ELF-1 (cell line): ENCODE measurements around the gene SUMO2.
"Not testable (repeated sequence)": the region's sequence is repeated elsewhere in the genome, so short reads cannot be mapped to it uniquely, and the experiment has no call there.

ENCODE experiments used
- DNase-seq: peaks from one replicate; pipeline ENCODE4 v3.0.0-alpha.2; 2016; ENCODE audit warnings: low read depth, low spot score

Gene SUMO2

DNA sequence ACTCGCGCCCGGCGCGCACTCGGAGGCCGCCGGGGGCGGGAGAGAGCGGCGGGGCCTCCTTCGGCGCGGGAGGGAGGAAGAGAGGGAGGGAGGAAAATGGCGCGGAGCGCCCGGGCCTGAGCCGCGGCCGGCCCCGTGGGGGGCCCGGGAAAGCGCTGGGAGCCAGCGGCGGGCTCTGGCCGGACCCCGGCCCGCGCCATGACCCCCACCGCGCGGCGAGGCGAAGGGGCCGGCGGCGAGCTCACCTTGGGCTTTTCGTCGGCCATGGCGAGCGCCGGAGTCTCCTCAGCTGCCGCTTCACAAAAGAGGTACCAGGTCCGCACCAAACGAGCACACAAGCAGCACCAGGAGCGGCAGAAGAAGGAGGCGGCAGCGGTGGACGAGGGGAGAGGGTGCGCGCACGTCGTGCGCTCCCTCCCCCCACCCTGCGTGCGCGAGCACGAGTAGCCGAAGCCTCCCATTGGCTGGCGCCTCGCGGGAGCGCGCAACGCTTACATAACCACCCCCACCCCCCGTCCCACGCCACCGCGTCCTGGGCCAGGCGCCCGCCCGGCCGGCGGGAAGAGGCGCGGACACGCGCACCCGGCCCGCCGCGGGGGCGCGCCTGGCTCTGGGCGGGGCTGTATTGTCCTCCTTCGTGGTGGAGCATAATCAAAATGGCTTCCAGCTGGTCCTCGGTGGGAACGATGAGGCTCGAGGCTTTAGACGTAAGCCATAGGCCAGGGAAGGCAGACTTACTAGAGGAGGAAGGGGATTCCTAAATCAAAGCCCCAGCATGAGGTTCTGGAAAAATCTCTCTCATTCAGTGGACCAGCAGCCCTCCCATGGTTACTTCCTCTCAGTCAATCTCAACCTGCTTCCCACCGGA lies at the start of gene SUMO2:
SUMO2 (minus strand) TSS at position 391 of the 868 bp plus-strand sequence; CDS start at position 266, 125 bp downstream.
- peak; percentile 97 for DNase-seq

GRCh38 chr17:75231741-75232464 lies 49.1 kb upstream of the SUMO2 start:
- DNase-seq = no peak

DNA sequence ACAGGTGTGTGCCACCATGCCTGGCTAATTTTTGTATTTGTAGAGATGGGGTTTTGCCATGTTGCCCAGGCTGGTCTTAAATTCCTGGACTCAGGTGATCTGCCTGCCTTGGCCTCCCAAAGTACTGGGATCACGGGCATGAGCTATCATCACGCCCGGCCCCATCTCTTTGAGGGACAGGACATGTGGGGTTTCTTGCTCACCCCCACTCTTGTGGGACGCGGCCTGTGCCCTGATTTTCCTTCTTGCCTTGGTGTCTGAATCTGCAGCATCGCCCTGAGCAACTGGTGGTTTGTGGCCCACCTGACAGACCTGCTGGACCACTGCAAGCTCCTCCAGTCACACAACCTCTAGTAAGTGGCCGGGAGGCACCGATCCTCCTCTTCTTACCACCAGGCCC lies 48.3 kb upstream of the SUMO2 start:
- no peak for DNase-seq

DNA sequence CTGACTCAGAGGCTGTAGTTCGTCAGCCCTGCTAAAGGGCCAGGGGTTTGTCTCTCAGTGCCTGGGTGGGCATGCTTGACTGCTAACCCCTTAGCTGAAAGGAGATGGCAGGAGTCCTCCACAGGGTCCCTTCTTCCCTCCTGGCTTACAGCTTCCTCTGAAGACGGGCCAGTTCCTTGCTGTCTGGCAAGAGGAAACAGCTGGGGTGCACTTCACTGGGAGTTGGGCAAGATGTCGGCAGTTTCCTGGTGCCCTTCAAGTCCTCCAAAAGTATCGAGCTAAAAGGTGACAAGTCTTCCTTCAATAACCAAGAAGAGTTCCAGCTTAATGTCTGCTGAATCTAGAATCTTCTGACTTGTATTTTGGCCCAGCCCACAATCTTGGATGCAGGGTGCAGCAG lies 46.1 kb upstream of the SUMO2 start:
- no peak for DNase-seq

- no peak for DNase-seq
Measured at GRCh38 chr17:75228305-75228704, 45.5 kb upstream of the SUMO2 start.

- DNase-seq = no peak
Measured at GRCh38 chr17:75227729-75228128, 45.0 kb upstream of the SUMO2 start.

DNA sequence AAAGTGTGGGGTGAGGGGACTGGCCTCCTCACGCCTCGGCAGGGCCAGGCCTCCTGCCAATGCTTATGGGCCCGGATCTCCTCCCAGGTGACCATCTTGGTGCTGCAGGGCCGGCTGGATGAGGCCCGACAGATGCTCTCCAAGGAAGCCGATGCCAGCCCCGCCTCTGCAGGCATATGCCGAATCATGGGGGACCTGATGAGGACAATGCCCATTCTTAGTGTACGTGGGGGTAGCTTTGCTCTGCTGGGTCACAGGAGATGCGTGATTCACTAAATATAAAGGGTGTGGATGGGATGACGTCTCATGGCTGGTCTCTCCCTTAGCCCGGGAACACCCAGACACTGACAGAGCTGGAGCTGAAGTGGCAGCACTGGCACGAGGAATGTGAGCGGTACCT lies 42.3 kb upstream of the SUMO2 start:
- no peak for DNase-seq

DNA sequence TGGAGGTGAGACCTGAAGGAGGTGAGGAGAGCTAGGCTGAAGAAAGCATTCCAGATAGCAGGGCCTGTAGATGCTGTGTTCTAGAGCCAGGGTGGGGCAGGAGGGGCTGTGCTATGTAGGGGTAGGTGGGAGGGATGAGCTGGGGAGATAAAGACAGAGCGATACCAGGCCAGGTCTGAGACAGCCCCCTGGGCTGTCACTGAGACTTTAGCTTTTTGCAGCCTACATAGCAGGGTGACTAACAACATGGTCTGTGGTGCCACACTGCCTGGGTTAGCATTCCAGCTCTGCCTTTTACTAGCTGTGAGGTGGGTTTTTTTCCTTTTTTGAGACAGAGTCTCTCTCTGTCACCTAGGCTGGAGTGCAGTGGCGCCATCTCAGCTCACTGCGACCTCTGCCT lies 37.1 kb upstream of the SUMO2 start:
- DNase-seq = no peak

GRCh38 chr17:75218131-75218530 lies 35.4 kb upstream of the SUMO2 start:
- DNase-seq = no peak

DNA sequence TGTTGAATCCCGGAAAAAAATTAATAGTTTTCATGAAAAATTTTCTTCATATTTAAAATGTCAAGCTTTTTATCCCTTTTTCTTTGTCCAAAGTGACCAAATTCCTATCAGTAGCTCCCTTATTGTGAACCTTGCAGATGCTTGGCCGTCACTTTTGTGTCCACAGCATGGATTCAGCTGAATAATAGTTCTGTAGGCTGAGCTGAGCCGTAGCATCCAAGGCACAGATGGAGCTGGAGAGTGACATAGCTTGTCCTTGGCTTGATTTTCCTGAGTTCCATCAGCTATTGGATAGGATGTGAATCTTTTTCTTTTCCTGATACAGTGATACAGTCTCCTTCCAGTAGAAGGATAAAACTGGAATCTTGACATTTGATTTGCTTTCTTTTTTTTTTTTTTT lies 26.3 kb upstream of the SUMO2 start:
- no peak for DNase-seq

DNA sequence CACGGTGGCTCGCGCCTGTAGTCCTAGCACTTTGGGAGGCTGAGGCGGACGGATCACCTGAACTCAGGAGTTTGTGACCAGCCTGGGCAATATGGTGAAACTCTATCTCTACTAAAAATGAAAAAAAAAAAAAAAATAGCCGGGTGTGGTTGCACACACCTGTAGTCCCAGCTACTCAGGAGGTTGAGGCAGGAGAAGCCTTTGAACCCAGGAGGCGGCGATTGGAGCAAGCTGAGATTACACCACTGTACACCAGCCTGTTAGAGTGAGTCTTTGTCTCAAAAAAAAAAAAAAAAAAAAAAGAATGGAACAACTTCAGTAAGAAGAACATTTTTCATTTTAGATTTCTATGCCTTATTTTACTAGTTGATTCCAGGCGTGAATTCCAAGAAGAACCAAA lies 25.4 kb upstream of the SUMO2 start:
- no peak for DNase-seq

GRCh38 chr17:75207760-75208159 lies 25.0 kb upstream of the SUMO2 start:
- no peak for DNase-seq

GRCh38 chr17:75207050-75207407 lies 24.3 kb upstream of the SUMO2 start:
- DNase-seq = not testable (repeated sequence)

DNA sequence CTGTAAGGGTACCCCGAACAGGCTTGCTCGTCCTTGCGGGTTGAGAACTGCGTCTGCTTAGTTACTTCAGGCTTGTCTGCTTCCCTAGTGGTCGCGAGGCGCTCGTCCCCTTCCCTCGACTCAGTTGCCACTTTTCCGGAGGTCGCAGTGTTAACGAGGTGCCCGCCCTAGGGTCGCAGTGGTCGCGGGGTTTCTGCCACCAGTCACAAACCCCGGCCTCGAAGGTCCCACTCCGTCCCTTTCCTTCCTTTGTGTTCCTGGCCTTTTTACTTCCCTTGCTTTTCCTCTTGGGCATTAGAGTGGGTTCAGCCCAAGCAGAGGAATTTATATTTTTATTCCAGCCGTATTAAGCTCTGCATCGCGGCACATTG lies 23.0 kb upstream of the SUMO2 start:
- no peak for DNase-seq

- peak; percentile 97 for DNase-seq
Measured at GRCh38 chr17:75205037-75205792, 22.5 kb upstream of the SUMO2 start, which contains the start of gene NUP85. Gene NUP85, plus strand, starts transcription at chr17:75205679. Its CDS starts 83 bp downstream, at chr17:75205762.

GRCh38 chr17:75199886-75200618 lies 17.3 kb upstream of the SUMO2 start:
- no peak for DNase-seq

DNA sequence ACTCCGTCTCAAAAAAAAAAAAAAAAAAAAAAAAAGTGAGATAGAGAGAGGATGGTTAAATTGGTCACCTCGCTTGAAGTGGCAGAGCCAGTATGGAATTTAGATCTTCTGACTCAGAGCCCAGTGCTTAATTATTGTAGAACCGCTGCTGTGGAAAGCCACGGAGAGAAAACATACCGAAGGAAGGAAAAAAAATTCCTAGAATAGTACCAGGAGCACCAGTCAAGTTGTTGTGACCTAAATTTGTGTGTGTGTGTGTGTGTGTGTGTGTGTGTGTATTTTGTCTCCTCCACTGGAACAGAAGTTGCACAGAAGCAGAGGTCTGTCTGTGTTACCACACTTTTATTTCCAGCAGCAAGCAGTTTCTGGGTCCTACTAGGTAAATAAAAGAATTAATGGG lies 12.1 kb upstream of the SUMO2 start:
- no peak for DNase-seq

DNA sequence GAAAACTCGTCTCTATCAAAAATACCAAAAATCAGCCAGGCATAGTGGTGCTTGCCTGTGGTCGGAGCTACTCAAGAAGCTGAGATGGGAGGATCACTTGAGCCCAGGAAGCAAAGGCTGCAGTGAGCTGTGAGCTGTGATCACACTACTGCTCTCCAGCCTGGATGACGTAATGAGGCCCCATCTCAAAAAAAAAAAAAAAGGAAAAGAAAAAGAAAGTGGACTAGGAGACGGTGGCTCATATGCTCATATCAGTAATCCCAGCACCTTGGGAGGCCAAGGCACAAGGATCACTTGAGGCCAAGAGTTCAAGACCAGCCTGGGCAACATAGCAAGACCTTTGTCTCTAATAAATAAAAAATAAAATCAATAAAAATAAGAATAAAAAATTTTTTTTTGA lies 8.8 kb upstream of the SUMO2 start:
- no peak for DNase-seq

- DNase-seq = no peak
Measured at GRCh38 chr17:75188614-75189013, 5.9 kb upstream of the SUMO2 start.

DNA sequence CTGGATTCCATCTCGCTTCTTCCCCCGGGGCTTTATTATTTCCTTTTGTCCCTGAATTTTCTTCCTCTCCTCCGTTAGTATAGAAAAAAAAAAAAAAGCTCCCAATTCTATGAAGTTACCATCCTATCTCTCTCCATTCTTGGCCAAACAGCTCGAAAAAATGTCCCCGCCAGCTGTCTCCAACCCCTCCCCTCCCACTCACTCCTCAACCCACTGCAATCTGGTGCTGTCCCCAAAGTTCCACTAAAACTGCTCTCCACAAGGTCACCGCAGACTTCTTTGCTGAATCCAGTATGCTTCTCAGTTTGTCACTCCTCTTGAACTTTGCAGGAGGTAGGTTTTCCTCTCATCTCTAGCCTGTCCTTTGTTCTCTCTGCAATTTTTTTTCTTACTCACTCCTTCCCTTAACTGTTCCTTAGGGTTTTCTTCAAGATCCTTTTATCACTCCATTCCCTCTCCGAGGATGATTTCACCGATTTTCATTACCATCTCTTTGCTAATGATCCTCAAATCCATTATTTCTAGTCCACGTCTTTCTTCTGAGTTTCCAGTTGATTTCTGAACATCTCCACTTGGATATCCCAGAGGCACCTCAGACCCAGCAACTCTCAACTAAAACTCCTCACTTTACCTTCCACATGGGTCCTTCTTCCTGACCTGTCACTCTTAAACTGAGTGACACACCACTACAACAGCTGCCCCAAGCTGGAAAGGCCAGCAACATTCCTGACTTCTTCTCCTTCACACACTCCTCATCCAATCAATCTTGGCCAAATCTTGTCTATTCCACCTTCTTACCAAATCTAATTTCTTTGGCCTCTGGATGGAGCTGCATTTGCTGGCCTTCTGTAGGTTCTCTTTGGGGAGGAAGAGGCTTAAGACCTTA lies 1.5 kb upstream of the SUMO2 start:
- no peak for DNase-seq

- DNase-seq = no peak
Measured at GRCh38 chr17:75182319-75182568, 515 bp downstream of the SUMO2 start.
